Skeletal muscle tissue (tissue), 4 donors: Measurements from ENCODE around the gene ITGA7. TPM values are rescaled to one million over a fixed set of nuclear protein-coding genes. Genes with fewer than 3 reads are reported as not detected.

ENCODE experiments used
- H3K27ac ChIP-seq: one replicate; pipeline ENCODE4 v1.7.0; 2013; ENCODE audit warnings: mild to moderate bottlenecking, low read depth, low read length, inconsistent platforms
- H3K27me3 ChIP-seq, 3 donors: one replicate each; pipeline ENCODE4 v1.7.0; 2013; ENCODE audit warnings: low read length in 3 of 3; ENCODE audit not compliant: control insufficient read depth in 3 of 3, insufficient read depth in 3 of 3
- H3K36me3 ChIP-seq, 3 donors: one replicate each; pipeline ENCODE4 v1.7.0; 2013; ENCODE audit warnings: low read length in 3 of 3; ENCODE audit not compliant: control insufficient read depth in 3 of 3, insufficient read depth in 3 of 3
- H3K4me1 ChIP-seq, 3 donors: one replicate each; pipeline ENCODE4 v1.7.0; 2013; ENCODE audit warnings: low read length in 3 of 3, mild to moderate bottlenecking in 3 of 3; ENCODE audit not compliant: control insufficient read depth in 3 of 3, insufficient read depth in 3 of 3
- H3K4me3 ChIP-seq, 3 donors: one replicate each; pipeline ENCODE4 v1.7.0; 2013; ENCODE audit warnings: low read length in 3 of 3
- H3K9ac ChIP-seq, 3 donors: one replicate each; pipeline ENCODE4 v1.7.0; 2013; ENCODE audit warnings: low read length in 3 of 3, mild to moderate bottlenecking in 3 of 3, moderate library complexity in 2 of 3, low read depth in 1 of 3
- H3K9me3 ChIP-seq, 3 donors: one replicate each; pipeline ENCODE4 v1.7.0; 2013; ENCODE audit warnings: low read length in 3 of 3; ENCODE audit not compliant: control insufficient read depth in 3 of 3
- total RNA-seq: library from RNA; depleted of rRNA; stranded (reverse); fragments of >200 nt; gene quantifications from one replicate; pipeline ENCODE4 v1.2.3, GENCODE V29; 2014
- donor health status: Osteomylitis.

The ITGA7 gene
- total RNA-seq, 1 donor from 2014 or later: 123 TPM

- no peak overlapping the region for H3K9ac ChIP-seq
- H3K27me3 ChIP-seq: no peaks in the 10 kb centered on the region
- H3K4me1 ChIP-seq: peaks cover 6 to 7% (median 6%) of the 10 kb centered on the region in 3 donors
- H3K9me3 ChIP-seq: no peaks in the 10 kb centered on the region
- H3K27ac ChIP-seq: no peak overlapping the region
- H3K4me3 ChIP-seq: no peak overlapping the region
- peaks cover 68 to 83% (median 82%) of the 10 kb centered on the region in 3 donors for H3K36me3 ChIP-seq
Measured at GRCh38 chr12:55694651-55695050, 13.1 kb downstream of the ITGA7 start.

GRCh38 chr12:55694188-55694515, 13.6 kb downstream of the ITGA7 start:
- no peaks in the 10 kb centered on the region for H3K9me3 ChIP-seq
- no peak overlapping the region for H3K27ac ChIP-seq
- H3K4me1 ChIP-seq: peaks cover 1 to 2% (median 2%) of the 10 kb centered on the region in 3 donors
- no peak overlapping the region for H3K4me3 ChIP-seq
- peaks cover 71 to 82% (median 80%) of the 10 kb centered on the region in 3 donors for H3K36me3 ChIP-seq
- no peaks in the 10 kb centered on the region for H3K27me3 ChIP-seq
- H3K9ac ChIP-seq: no peak overlapping the region

- Histone ChIP-seq H3K4me1 (no peaks in the 10 kb centered on the region), H3K27ac (no peak overlapping the region), H3K9ac (no peak overlapping the region), H3K36me3 (peaks cover 72 to 83% (median 81%) of the 10 kb centered on the region in 3 donors), H3K9me3 (no peaks in the 10 kb centered on the region), H3K4me3 (no peak overlapping the region), H3K27me3 (no peaks in the 10 kb centered on the region)
Measured at GRCh38 chr12:55693323-55694187, 14.1 kb downstream of the ITGA7 start.

GRCh38 chr12:55692631-55693322, 14.9 kb downstream of the ITGA7 start:
- Histone ChIP-seq H3K4me3 (no peak overlapping the region), H3K9ac (no peak overlapping the region), H3K36me3 (peaks cover 71 to 81% (median 80%) of the 10 kb centered on the region in 3 donors), H3K27me3 (no peaks in the 10 kb centered on the region), H3K4me1 (no peaks in the 10 kb centered on the region), H3K27ac (no peak overlapping the region), H3K9me3 (no peaks in the 10 kb centered on the region)

- H3K4me1 ChIP-seq: peaks cover 0 to 15% (median 0%) of the 10 kb centered on the region in 3 donors
- no peak overlapping the region for H3K27ac ChIP-seq
- no peaks in the 10 kb centered on the region for H3K27me3 ChIP-seq
- H3K4me3 ChIP-seq: no peak overlapping the region
- H3K36me3 ChIP-seq: peaks cover 57 to 68% (median 66%) of the 10 kb centered on the region in 3 donors
- no peak overlapping the region for H3K9ac ChIP-seq
- no peaks in the 10 kb centered on the region for H3K9me3 ChIP-seq
Measured at GRCh38 chr12:55688716-55689655, 18.7 kb downstream of the ITGA7 start.

- Histone ChIP-seq H3K36me3 (peaks cover 48 to 55% (median 54%) of the 10 kb centered on the region in 3 donors), H3K27me3 (no peaks in the 10 kb centered on the region), H3K27ac (no peak overlapping the region), H3K9ac (no peak overlapping the region), H3K4me1 (peaks cover 0 to 21% (median 2%) of the 10 kb centered on the region in 3 donors), H3K4me3 (no peak overlapping the region), H3K9me3 (no peaks in the 10 kb centered on the region)
Measured at GRCh38 chr12:55687746-55688145, 20.0 kb downstream of the ITGA7 start.

GRCh38 chr12:55686366-55687010, 21.2 kb downstream of the ITGA7 start:
- peaks cover 38 to 45% (median 43%) of the 10 kb centered on the region in 3 donors for H3K36me3 ChIP-seq
- no peak overlapping the region for H3K27ac ChIP-seq
- no peak overlapping the region for H3K4me3 ChIP-seq
- peaks cover 5 to 31% (median 11%) of the 10 kb centered on the region in 3 donors for H3K4me1 ChIP-seq
- no peak overlapping the region for H3K9ac ChIP-seq
- H3K27me3 ChIP-seq: peaks cover 0 to 5% (median 0%) of the 10 kb centered on the region in 3 donors
- H3K9me3 ChIP-seq: no peaks in the 10 kb centered on the region

- H3K27me3 ChIP-seq: peaks cover 0 to 5% (median 0%) of the 10 kb centered on the region in 3 donors
- H3K9me3 ChIP-seq: no peaks in the 10 kb centered on the region
- no peak overlapping the region for H3K4me3 ChIP-seq
- H3K36me3 ChIP-seq: peaks cover 38 to 40% (median 38%) of the 10 kb centered on the region in 3 donors
- H3K4me1 ChIP-seq: peaks cover 8 to 35% (median 16%) of the 10 kb centered on the region in 3 donors
- no peak overlapping the region for H3K9ac ChIP-seq
- H3K27ac ChIP-seq: no peak overlapping the region
Measured at GRCh38 chr12:55685671-55686070, 22.0 kb downstream of the ITGA7 start.

GRCh38 chr12:55684761-55685370, 22.8 kb downstream of the ITGA7 start:
- Histone ChIP-seq H3K27ac (no peak overlapping the region), H3K36me3 (peaks cover 38 to 40% (median 38%) of the 10 kb centered on the region in 3 donors), H3K4me1 (peaks cover 8 to 35% (median 16%) of the 10 kb centered on the region in 3 donors), H3K9ac (no peak overlapping the region), H3K4me3 (no peak overlapping the region), H3K9me3 (no peaks in the 10 kb centered on the region), H3K27me3 (peaks cover 0 to 5% (median 0%) of the 10 kb centered on the region in 3 donors)
